SH-SY5Y (cell line): ENCODE data around the gene MOCS1.

Source experiments
- GATA2 ChIP-seq: IDR thresholded peaks from 2 replicates; pipeline ENCODE4 v1.6.1; 2011; ENCODE audit warnings: mild to moderate bottlenecking, low read depth, low read length
- GATA3 ChIP-seq: IDR thresholded peaks from 2 replicates; pipeline ENCODE4 v1.6.1; 2011; ENCODE audit warnings: low read depth, mild to moderate bottlenecking, low read length, moderate library complexity

DNA sequence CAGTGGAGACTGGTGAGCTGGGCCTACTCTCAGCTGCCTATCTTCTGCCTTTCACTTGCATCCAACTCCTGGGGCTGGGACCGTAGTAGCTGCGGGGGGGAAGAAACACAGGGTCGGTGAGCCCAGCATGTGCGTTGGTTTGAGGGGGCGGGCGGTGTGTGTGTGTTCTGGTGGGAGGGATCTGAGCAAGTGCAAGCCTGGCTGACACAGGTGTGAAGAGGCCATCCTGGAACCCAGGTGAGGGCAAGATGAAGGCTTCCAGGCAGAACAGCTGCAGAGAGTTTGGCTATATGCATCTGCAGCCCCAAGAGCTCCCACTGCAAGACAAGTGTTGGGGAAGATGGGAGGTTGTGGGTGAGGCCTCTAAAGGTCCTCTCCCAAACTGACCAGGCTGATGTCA lies 30.6 kb downstream of the MOCS1 start:
- no peak for TF ChIP-seq GATA2
- TF ChIP-seq GATA3 = no peak
